Epithelial cell of proximal tubule (primary cell): ENCODE measurements around the gene VSIG2. TPM values are rescaled to one million over a fixed set of nuclear protein-coding genes. Genes with fewer than 3 reads are reported as not detected.

Experiments
- DNase-seq: peaks from one replicate; pipeline ENCODE4 v3.0.0-alpha.2; 2011; ENCODE audit warnings: low read depth
- H3K4me3 ChIP-seq: 2 replicates; pipeline ENCODE4 v1.5.1; 2011; ENCODE audit warnings: low read depth, mild to moderate bottlenecking, low read length
- total RNA-seq: library from RNA; depleted of rRNA; stranded (reverse); fragments of >200 nt; gene quantifications from 2 replicates; pipeline ENCODE4 v1.2.3, GENCODE V29; 2015
- TF ChIP-seq, protein P1 (sequence below): conservative IDR thresholded peaks from 2 replicates; pipeline ENCODE4 v1.5.1; 2012; ENCODE audit warnings: low read depth, mild to moderate bottlenecking, low read length

Gene VSIG2
- total RNA-seq, 1 donor from 2014 or later = 0.40 TPM

GRCh38 chr11:124754710-124755109 lies 2.7 kb upstream of the VSIG2 start:
- no peak overlapping the region for H3K4me3 ChIP-seq
- no peak for DNase-seq
- TF ChIP-seq, protein P1, sequence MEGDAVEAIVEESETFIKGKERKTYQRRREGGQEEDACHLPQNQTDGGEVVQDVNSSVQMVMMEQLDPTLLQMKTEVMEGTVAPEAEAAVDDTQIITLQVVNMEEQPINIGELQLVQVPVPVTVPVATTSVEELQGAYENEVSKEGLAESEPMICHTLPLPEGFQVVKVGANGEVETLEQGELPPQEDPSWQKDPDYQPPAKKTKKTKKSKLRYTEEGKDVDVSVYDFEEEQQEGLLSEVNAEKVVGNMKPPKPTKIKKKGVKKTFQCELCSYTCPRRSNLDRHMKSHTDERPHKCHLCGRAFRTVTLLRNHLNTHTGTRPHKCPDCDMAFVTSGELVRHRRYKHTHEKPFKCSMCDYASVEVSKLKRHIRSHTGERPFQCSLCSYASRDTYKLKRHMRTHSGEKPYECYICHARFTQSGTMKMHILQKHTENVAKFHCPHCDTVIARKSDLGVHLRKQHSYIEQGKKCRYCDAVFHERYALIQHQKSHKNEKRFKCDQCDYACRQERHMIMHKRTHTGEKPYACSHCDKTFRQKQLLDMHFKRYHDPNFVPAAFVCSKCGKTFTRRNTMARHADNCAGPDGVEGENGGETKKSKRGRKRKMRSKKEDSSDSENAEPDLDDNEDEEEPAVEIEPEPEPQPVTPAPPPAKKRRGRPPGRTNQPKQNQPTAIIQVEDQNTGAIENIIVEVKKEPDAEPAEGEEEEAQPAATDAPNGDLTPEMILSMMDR = no peak

DNA sequence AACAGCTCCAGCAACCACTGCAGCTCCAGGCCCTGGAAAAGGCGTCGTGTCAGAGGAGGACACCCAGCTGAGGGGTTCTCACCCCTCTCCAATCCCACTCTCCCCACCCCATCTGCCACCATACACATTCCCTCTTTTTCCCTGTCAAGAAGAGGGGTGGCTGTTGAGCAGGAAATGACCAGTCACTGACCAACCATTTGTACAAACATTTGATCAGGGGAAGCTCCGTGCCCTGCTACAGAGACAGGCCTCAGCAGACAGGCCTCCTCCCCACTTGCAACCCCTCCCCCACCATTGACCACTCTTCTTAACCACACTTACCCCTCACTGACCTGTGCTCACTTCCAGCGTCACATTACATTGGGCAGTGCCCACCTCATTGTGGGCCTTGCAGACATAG lies 2.3 kb upstream of the VSIG2 start:
- H3K4me3 ChIP-seq = no peak overlapping the region
- DNase-seq = no peak
- TF ChIP-seq, protein P1 = no peak

DNA sequence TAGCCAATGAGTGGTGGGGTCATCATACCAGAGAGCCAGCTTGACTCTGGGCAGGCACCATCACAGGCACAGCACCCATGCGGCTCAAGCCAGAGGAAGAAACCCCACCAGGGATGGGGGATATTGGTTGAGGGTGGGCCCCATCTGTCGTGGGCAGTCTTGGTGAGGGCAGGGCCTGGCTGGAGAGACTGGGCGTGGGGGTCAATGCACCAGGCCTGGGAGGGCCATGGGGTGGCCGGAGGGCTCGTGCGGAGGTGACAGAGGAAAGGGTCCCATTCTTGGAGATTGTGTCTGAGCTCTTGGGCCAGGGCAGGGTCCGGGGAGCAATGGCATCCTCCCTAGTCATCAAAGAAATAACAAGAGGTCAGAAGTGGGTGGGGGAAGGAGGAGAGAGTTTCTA lies 1.6 kb upstream of the VSIG2 start:
- H3K4me3 ChIP-seq = no peak overlapping the region
- DNase-seq = no peak
- TF ChIP-seq, protein P1 = no peak

- no peak for DNase-seq
- TF ChIP-seq, protein P1 = no peak
- no peak overlapping the region for H3K4me3 ChIP-seq
These were observed 1.1 kb upstream of the VSIG2 start for GRCh38 chr11:124753205-124753604.

GRCh38 chr11:124752471-124753102 lies 532 bp upstream of the VSIG2 start:
- TF ChIP-seq, protein P1 = no peak

DNA sequence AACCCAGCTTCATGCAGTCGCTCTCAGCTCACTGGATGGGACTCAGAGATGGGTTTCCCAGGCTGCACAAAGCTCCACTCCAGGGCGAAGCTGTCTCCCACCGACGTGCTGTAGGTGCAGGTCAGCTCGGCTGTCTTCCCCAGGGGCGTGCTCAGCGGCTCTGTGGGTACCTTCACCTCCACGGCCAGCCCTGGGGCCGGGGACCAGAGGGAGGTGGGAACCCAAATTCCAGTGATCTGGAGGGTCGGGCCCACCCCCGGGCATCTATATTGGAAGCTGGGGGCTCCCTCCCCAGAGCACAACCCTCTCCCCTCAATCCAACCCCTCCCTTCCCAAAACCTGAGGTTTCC lies 689 bp downstream of the VSIG2 start:
- no peak for DNase-seq
- TF ChIP-seq, protein P1 = no peak
- H3K4me3 ChIP-seq = no peak overlapping the region

More at GRCh38 chr11:124752471-124753102, 532 bp upstream of the VSIG2 start:
- no peak overlapping the region for H3K4me3 ChIP-seq
- DNase-seq = no peak

DNA sequence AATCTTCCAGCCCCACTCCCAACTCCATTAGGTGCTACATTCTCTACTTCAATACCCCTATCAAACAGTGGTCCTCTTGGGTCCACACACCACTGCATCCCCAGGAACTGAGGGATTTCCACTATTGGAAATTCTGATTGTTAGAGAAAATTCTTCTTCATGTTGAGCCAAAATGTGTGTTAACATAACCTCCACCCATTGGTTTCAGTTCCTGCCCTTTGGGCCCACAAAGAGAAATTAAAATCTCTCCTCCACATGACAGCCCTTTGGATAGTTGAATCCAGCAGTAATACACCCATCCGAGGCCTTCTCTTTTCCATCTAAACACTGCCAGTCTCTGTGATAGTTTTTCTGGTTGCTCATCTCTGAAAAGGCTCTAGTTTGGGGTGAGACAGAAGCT lies 2.1 kb downstream of the VSIG2 start:
- no peak overlapping the region for H3K4me3 ChIP-seq
- no peak for DNase-seq
- TF ChIP-seq, protein P1 = no peak
